ENCODE results near the gene OSBPL9.

DNA sequence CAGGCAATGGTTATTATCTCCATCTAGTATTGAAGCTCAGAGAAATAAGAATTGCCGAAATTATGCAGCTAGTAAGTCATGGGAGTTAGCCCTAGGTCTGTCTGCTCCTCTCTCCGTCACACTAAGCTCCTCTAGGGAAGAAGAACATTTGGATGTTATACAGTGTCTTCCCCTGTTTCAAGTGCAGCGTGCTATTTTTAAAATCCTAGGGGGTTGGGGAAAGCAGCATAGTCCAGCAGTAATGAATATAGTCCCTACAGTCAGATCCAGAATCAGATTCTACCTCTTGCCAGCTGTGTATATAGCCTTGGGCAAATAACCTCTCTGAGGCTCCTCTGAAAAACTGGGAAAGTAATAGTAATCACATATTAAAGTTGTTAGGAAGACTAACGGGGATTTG is 44.5 kb upstream of the OSBPL9 start:
- TF ChIP-seq, protein P1, sequence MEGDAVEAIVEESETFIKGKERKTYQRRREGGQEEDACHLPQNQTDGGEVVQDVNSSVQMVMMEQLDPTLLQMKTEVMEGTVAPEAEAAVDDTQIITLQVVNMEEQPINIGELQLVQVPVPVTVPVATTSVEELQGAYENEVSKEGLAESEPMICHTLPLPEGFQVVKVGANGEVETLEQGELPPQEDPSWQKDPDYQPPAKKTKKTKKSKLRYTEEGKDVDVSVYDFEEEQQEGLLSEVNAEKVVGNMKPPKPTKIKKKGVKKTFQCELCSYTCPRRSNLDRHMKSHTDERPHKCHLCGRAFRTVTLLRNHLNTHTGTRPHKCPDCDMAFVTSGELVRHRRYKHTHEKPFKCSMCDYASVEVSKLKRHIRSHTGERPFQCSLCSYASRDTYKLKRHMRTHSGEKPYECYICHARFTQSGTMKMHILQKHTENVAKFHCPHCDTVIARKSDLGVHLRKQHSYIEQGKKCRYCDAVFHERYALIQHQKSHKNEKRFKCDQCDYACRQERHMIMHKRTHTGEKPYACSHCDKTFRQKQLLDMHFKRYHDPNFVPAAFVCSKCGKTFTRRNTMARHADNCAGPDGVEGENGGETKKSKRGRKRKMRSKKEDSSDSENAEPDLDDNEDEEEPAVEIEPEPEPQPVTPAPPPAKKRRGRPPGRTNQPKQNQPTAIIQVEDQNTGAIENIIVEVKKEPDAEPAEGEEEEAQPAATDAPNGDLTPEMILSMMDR (conservative IDR thresholded peaks at IDR 0.05) = no peak
- no peak for TF ChIP-seq EZH2 (IDR thresholded peaks at IDR 0.05; ENCODE audit: low read depth)
